H9 (cell line): ENCODE measurements around the gene TPP2. TPM values are rescaled to one million over a fixed set of nuclear protein-coding genes. Genes with fewer than 3 reads are reported as not detected.

ENCODE experiments used
- DNase-seq: peaks from one replicate; pipeline ENCODE4 v3.0.0-alpha.2; 2017
- H2AFZ ChIP-seq: one replicate; pipeline ENCODE4 v1.6.1; 2013; ENCODE audit warnings: mild to moderate bottlenecking, low read length, control low read depth, moderate library complexity
- H2AK5ac ChIP-seq: 2 replicates; pipeline ENCODE4 v1.6.1; 2013; ENCODE audit warnings: low read length, control low read depth, mixed read lengths; ENCODE audit not compliant: insufficient read length
- H2BK120ac ChIP-seq: one replicate; pipeline ENCODE4 v1.6.1; 2013; ENCODE audit warnings: low read depth, mild to moderate bottlenecking, low read length, control low read depth, inconsistent platforms; ENCODE audit not compliant: poor library complexity, severe bottlenecking
- H2BK12ac ChIP-seq: 2 replicates; pipeline ENCODE4 v1.6.1; 2013; ENCODE audit warnings: low read length, control low read depth, mixed read lengths, low read depth; ENCODE audit not compliant: insufficient read length
- H2BK15ac ChIP-seq: 2 replicates; pipeline ENCODE4 v1.6.1; 2013; ENCODE audit warnings: low read depth, low read length, control low read depth
- H2BK20ac ChIP-seq: one replicate; pipeline ENCODE4 v1.6.1; 2013; ENCODE audit warnings: low read depth, mild to moderate bottlenecking, low read length, control low read depth, inconsistent platforms; ENCODE audit not compliant: poor library complexity, severe bottlenecking
- H2BK5ac ChIP-seq: 2 replicates; pipeline ENCODE4 v1.6.1; 2013; ENCODE audit warnings: low read length, control low read depth, mixed read lengths; ENCODE audit not compliant: insufficient read length
- H3K14ac ChIP-seq: 2 replicates; pipeline ENCODE4 v1.6.1; 2013; ENCODE audit warnings: low read length, control low read depth; ENCODE audit not compliant: insufficient read depth
- H3K18ac ChIP-seq: 2 replicates; pipeline ENCODE4 v1.6.1; 2013; ENCODE audit warnings: low read depth, mild to moderate bottlenecking, mixed read lengths, low read length, control low read depth; ENCODE audit not compliant: insufficient read length
- H3K23ac ChIP-seq: 2 replicates; pipeline ENCODE4 v1.6.1; 2013; ENCODE audit warnings: low read length, control low read depth, mixed read lengths, low read depth; ENCODE audit not compliant: insufficient read length
- H3K23me2 ChIP-seq: 2 replicates; pipeline ENCODE4 v1.6.1; 2013; ENCODE audit warnings: low read depth, mild to moderate bottlenecking, mixed read lengths, low read length, control low read depth; ENCODE audit not compliant: insufficient read length, poor library complexity, severe bottlenecking
- H3K27ac ChIP-seq: 2 replicates; pipeline ENCODE4 v1.5.1; 2013; ENCODE audit warnings: low read length, control low read depth, mixed read lengths, low read depth; ENCODE audit not compliant: insufficient read length
- H3K27me3 ChIP-seq: 2 replicates; pipeline ENCODE4 v1.6.1; 2013; ENCODE audit warnings: low read length, control low read depth, inconsistent platforms; ENCODE audit not compliant: insufficient read depth
- H3K4ac ChIP-seq: 2 replicates; pipeline ENCODE4 v1.6.1; 2013; ENCODE audit warnings: low read depth, mild to moderate bottlenecking, control low read depth, inconsistent platforms, low read length, moderate library complexity
- H3K4me1 ChIP-seq: 2 replicates; pipeline ENCODE4 v1.6.1; 2013; ENCODE audit warnings: low read length, control low read depth, inconsistent platforms; ENCODE audit not compliant: insufficient read depth
- H3K4me2 ChIP-seq: 2 replicates; pipeline ENCODE4 v1.6.1; 2013; ENCODE audit warnings: low read length, control low read depth, mixed read lengths; ENCODE audit not compliant: insufficient read length, insufficient read depth
- H3K56ac ChIP-seq: 2 replicates; pipeline ENCODE4 v1.6.1; 2013; ENCODE audit warnings: low read depth, mild to moderate bottlenecking, mixed read lengths, low read length, control low read depth; ENCODE audit not compliant: insufficient read length
- H3K79me1 ChIP-seq: 2 replicates; pipeline ENCODE4 v1.6.1; 2013; ENCODE audit warnings: low read depth, mild to moderate bottlenecking, moderate library complexity, low read length, control low read depth, inconsistent platforms; ENCODE audit not compliant: insufficient read depth, poor library complexity, severe bottlenecking
- H3K79me2 ChIP-seq: 2 replicates; pipeline ENCODE4 v1.6.1; 2013; ENCODE audit warnings: low read length, control low read depth, inconsistent platforms; ENCODE audit not compliant: insufficient read depth
- H3K9ac ChIP-seq: 2 replicates; pipeline ENCODE4 v1.6.1; 2013; ENCODE audit warnings: low read length, control low read depth, mixed read lengths; ENCODE audit not compliant: insufficient read length; ENCODE audit errors: extremely low read depth
- H3K9me3 ChIP-seq: one replicate; pipeline ENCODE4 v1.6.1; 2013; ENCODE audit warnings: low read depth, low read length, inconsistent platforms; ENCODE audit not compliant: control insufficient read depth
- H3T11ph ChIP-seq: one replicate; pipeline ENCODE4 v1.6.1; 2013; ENCODE audit warnings: mild to moderate bottlenecking, low read length, control low read depth, inconsistent platforms
- H4K20me1 ChIP-seq: one replicate; pipeline ENCODE4 v1.6.1; 2013; ENCODE audit not compliant: control insufficient read depth, insufficient read length, insufficient read depth
- H4K5ac ChIP-seq: 2 replicates; pipeline ENCODE4 v1.6.1; 2013; ENCODE audit warnings: low read depth, mild to moderate bottlenecking, mixed read lengths, low read length, control low read depth; ENCODE audit not compliant: insufficient read length
- H4K8ac ChIP-seq: replicated peaks from 2 replicates; pipeline ENCODE4 v1.6.1; 2013; ENCODE audit warnings: low read length, control low read depth, mixed read lengths, low read depth; ENCODE audit not compliant: insufficient read length
- H4K91ac ChIP-seq: 2 replicates; pipeline ENCODE4 v1.6.1; 2013; ENCODE audit warnings: low read depth, mild to moderate bottlenecking, moderate library complexity, mixed read lengths, low read length, control low read depth; ENCODE audit not compliant: insufficient read length
- H3K27ac Mint-ChIP-seq, 3 experiments: 2 replicates in 2 of 3; 3 replicates in 1 of 3; pipeline ENCODE4 v1.8.0; 2020 to 2021; ENCODE audit warnings: mixed read lengths in 3 of 3, mild to moderate bottlenecking in 1 of 3, moderate library complexity in 1 of 3
- H3K27me3 Mint-ChIP-seq: 2 replicates; pipeline ENCODE4 v1.8.0; 2021; ENCODE audit warnings: low read depth, mild to moderate bottlenecking, moderate library complexity, mixed read lengths
- H3K36me3 Mint-ChIP-seq, 3 experiments: 2 replicates in 2 of 3; 3 replicates in 1 of 3; pipeline ENCODE4 v1.8.0; 2020 to 2021; ENCODE audit warnings: low read depth in 3 of 3, mixed read lengths in 3 of 3; ENCODE audit not compliant: insufficient read depth in 1 of 3
- H3K4me1 Mint-ChIP-seq, 2 experiments: 2 replicates each; pipeline ENCODE4 v1.8.0; 2020; ENCODE audit warnings: mixed read lengths in 2 of 2
- H3K4me3 Mint-ChIP-seq, 2 experiments: 2 replicates in 1 of 2; 3 replicates in 1 of 2; pipeline ENCODE4 v1.8.0; 2020 to 2021; ENCODE audit warnings: mild to moderate bottlenecking in 2 of 2, mixed read lengths in 2 of 2, moderate library complexity in 1 of 2
- H3K9me3 Mint-ChIP-seq, 2 experiments: 2 replicates in 1 of 2; 3 replicates in 1 of 2; pipeline ENCODE4 v1.8.0; 2020; ENCODE audit warnings: mild to moderate bottlenecking in 2 of 2, mixed read lengths in 2 of 2, moderate library complexity in 1 of 2
- CTCF ChIP-seq: fragments of 200-600 bp; sonication (generic); conservative IDR thresholded peaks from 3 replicates; pipeline ENCODE4 v1.8.0; 2021; ENCODE audit warnings: antibody characterized with exemption, mild to moderate bottlenecking
- WGBS: extraction: QIAGEN DNeasy Blood & Tissue Kit; methylation state at CpG from one replicate; pipeline ENCODE4 v1.1.7; 2013; ENCODE audit warnings: missing lambda C conversion rate, low lambda C conversion rate, mixed read lengths; ENCODE audit not compliant: insufficient read length; ENCODE audit errors: extremely low coverage; 5-methylcytosine and 5-hydroxymethylcytosine counted together
- total RNA-seq: library from RNA; stranded (reverse); gene quantifications from 2 replicates; pipeline ENCODE4 v1.2.1, GENCODE V29; 2021

TPP2 gene
- total RNA-seq, 1 experiment from 2014 or later = 63.5 TPM

GRCh38 chr13:102561933-102562332 is 34.9 kb upstream of the TPP2 start:
- H3K79me2 ChIP-seq = no peaks in the 10 kb centered on the region
- Mint-ChIP-seq H3K4me3 (no peak overlapping the region), H3K9me3 (no peaks in the 10 kb centered on the region), H3K36me3 (no peaks in the 10 kb centered on the region), H3K27me3 (no peaks in the 10 kb centered on the region; the same call in 1 of the 2 replicates), H3K27ac (no peak overlapping the region), H3K4me1 (peaks cover 3% of the 10 kb centered on the region in 2 experiments; a peak in 2 of 4 replicates)
- no peaks in the 10 kb centered on the region for H3K79me1 ChIP-seq
- H3K9ac ChIP-seq = no peak overlapping the region
- H2BK5ac ChIP-seq = no peak overlapping the region
- H3K27ac ChIP-seq = no peak overlapping the region
- no peak overlapping the region for H3K23ac ChIP-seq
- no peak overlapping the region for H3K18ac ChIP-seq
- H3K9me3 ChIP-seq = no peaks in the 10 kb centered on the region
- H3K4me1 ChIP-seq = no peaks in the 10 kb centered on the region
- no peak overlapping the region for H3K14ac ChIP-seq
- TF ChIP-seq CTCF = no peak
- no peak overlapping the region for H2BK12ac ChIP-seq
- H2AFZ ChIP-seq = no peak overlapping the region
- H4K8ac ChIP-seq = no peak overlapping the region
- no peaks in the 10 kb centered on the region for H4K20me1 ChIP-seq
- H3K4me2 ChIP-seq = no peak overlapping the region
- H3K4ac ChIP-seq = no peak overlapping the region
- H4K91ac ChIP-seq = no peak overlapping the region
- H2AK5ac ChIP-seq = no peak overlapping the region
- H3T11ph ChIP-seq = no peak overlapping the region
- no peaks in the 10 kb centered on the region for H3K23me2 ChIP-seq
- H2BK120ac ChIP-seq = no peak overlapping the region
- H3K56ac ChIP-seq = no peak overlapping the region
- H3K27me3 ChIP-seq = no peaks in the 10 kb centered on the region
- no peak overlapping the region for H4K5ac ChIP-seq
- no peak overlapping the region for H2BK20ac ChIP-seq
- whole genome bisulfite sequencing = no CpG with 5 or more reads among the region's 1 CpG
- no peak overlapping the region for H2BK15ac ChIP-seq
- DNase-seq = no peak
